HG03354 (cell line): ENCODE data around the gene PTPRM.

ENCODE experiments used
- ATAC-seq: cut with Tn5 transposase; IDR thresholded peaks from one replicate; pipeline ENCODE4 v1.9.1; 2021; ENCODE audit warnings: mild to moderate bottlenecking; ENCODE audit not compliant: unreplicated experiment, poor library complexity, severe bottlenecking

The PTPRM gene

DNA sequence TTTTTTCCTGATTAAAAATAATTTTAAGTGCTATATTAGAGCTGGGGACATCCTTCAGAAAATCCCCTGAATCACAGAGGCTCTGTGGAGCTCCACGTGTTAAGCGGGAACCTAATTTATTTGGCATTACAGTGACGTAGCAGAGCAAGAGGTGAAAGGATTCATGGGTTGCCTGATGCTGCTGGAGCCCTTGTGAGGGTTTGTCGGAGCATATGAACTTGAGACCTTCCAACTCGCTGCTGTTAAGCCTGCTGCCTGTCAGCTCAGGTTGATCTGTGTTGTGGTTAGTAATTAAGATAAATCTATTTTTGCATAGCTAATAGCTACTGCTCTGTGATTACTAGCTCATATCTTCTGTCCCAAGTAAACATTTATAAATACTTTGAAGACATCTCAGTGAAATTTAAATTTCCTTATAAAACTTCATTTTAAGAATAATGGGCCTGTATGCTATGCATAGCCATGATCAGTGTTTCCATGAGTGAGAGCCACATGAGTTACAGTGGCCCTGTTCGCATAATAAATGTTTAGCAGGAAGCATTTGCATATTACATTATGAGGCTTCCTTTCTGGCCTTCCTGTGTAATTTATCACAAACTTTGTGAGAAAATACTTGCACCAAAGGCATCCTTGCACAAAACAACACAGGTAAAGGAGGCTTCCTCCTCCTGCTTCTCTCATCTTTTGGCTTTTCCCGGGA, 438.9 kb downstream of the PTPRM start:
- ATAC-seq, result no peak

DNA sequence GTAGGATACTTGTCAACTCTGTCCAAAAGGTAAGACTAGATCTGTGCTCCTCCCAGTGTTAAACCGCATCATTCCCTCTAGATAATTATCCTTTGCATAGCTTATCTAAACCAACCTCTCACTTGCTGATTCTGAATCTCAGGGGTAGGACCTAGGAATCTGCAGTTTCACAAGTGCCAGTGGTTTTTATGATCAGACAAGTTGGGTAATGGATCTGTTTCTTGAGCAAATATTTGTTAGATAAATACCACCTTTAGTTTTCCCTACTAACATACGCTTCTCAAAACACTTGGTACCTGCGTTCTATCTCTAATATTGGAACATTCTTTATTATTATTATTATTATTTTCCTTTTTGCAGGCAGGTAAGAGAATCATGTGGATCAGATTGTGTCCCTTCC, 439.9 kb downstream of the PTPRM start:
- no peak for ATAC-seq

- ATAC-seq, result no peak
Observed at GRCh38 chr18:8008033-8008432, 440.9 kb downstream of the PTPRM start.

- no peak for ATAC-seq
Observed at GRCh38 chr18:8011361-8011760, 444.2 kb downstream of the PTPRM start.

DNA sequence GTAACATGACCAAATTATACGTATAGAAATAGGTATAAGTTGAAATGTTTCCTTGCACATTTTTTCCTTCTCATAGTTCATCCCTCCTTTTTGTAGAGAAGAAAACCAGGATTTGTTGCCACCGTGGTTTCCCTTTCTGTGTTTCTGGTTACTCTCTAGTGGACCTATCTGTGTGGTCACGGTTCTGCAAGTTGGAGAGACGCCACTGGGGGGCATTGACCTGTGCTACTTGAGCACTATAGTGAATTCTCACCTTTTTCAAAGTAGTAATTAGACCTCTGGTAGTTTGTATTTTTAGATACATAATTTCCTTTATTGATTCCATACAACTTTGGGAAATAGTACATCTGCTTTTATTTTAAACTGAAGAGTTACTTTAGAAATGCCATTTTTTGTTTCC, 444.8 kb downstream of the PTPRM start:
- no peak for ATAC-seq

GRCh38 chr18:8018701-8019331, 451.7 kb downstream of the PTPRM start:
- ATAC-seq, result no peak

GRCh38 chr18:8019600-8019999, 452.5 kb downstream of the PTPRM start:
- ATAC-seq, result no peak

- no peak for ATAC-seq
Observed at GRCh38 chr18:8020132-8020846, 453.2 kb downstream of the PTPRM start.

GRCh38 chr18:8029061-8029460, 461.9 kb downstream of the PTPRM start:
- ATAC-seq, result no peak

DNA sequence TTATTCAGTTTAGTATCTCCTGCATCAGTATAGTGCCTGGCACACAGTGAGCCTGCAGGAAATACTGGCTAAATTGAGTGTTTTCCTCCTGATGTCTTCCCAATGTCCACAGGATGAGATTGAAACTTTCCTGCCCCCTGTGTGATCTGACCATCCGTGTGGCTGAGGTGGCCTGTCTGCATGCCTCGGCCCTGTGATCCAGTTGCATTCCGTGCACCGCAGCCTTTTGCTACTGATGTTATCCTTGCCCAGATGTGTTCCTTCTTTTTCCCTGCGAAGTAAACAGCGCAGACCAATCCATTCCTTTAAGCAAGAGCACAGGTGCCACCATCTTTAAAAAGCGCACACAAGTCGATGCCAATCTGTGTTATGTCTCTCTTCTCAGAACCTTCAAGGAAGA, 462.6 kb downstream of the PTPRM start:
- ATAC-seq, result no peak

- no peak for ATAC-seq
Observed at GRCh38 chr18:8030201-8030600, 463.1 kb downstream of the PTPRM start.

GRCh38 chr18:8031496-8031895, 464.4 kb downstream of the PTPRM start:
- no peak for ATAC-seq

DNA sequence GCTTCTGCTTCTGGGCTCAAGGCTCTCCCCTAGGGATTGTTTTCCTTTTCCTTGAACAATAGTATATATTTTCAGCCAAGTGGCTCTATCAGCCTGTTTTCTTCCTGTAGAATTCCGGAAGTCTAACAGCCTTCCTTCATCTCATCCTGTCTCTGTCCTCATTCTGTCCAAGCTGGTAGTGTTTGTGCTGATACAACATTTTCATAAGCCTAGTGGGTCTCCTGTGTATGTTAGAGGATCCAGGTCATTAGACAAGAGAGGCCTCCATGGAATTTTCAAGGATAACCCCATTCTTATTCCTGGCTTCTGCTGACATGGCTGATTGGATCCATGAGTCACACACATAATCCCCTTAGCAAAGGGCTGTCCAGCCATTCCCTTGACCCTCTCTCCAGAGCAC, 467.6 kb downstream of the PTPRM start:
- no peak for ATAC-seq

- no peak for ATAC-seq
Observed at GRCh38 chr18:8036551-8036950, 469.4 kb downstream of the PTPRM start.

DNA sequence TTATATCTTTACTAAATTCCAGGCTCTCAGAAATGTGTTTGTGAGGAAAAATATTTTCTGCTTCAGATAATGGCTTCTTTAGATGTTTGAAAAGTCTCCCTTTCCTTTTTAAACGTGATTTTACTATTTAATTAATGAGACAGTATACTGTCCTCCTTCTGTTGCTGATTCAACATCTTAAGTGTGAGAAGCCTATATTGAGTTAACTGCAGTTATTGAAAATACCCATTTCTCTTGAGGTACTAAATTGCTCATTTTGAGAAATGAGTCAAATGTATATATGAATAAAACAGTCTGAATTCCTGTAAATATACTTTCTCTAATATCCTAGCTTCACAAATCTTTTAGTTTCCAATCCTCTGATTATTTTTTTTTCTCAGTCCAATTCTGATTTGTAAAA, 470.2 kb downstream of the PTPRM start:
- no peak for ATAC-seq

DNA sequence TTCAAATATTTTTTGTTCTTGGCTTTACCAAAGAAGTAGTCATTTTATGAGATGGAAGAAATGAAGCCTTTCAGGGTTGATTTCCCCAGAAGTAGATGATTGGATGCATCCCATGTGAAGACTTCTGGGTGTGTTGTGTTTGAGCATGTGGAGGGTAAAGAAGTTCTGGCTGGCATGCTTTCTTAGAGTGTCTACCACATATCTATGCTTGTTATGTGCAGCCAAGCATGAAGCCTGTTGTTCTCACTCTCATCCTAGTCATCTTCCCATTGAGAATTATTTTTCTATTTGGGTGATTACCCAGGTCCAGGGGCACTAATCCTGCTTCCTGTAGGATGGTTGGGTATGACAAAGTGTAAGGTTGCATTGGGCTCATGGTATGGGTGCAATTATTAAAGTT, 472.9 kb downstream of the PTPRM start:
- no peak for ATAC-seq

GRCh38 chr18:8041526-8042111, 474.5 kb downstream of the PTPRM start:
- no peak for ATAC-seq

- ATAC-seq, result no peak
Observed at GRCh38 chr18:8044004-8044403, 476.9 kb downstream of the PTPRM start.

GRCh38 chr18:8045160-8045883, 478.2 kb downstream of the PTPRM start:
- ATAC-seq, result no peak

DNA sequence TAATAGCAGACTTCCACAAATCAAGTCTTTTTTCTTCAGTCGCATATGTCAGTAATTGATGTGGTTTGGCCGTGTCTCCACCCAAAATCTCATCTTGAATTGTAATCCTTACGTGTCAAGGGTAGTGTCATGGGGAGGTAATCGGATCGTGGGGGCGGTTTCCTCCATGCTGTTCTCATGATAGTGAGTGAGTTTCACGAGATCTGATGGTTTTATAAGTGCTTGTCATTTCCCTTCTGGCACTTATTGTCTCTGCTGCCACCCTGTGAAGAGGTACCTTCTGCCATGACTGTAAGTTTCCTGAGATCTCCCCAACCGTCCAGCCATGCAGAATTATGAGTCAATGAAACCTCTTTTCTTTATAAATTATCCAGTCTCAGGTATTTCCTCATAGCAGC, 478.8 kb downstream of the PTPRM start:
- ATAC-seq, result no peak
